Adrenal gland (tissue), 12 donors: ENCODE measurements around the gene WNT5B. TPM values are rescaled to one million over a fixed set of nuclear protein-coding genes. Genes with fewer than 3 reads are reported as not detected.

Experiments used
- DNase-seq, 7 donors: peaks; one replicate each; pipeline ENCODE4 v3.0.0-alpha.2; 2019 to 2020
- H3K27ac ChIP-seq, 5 donors: fragments of 200-600 bp; sonication (generic) in 4 of 5; 1 replicate in 3 of 5; 2 replicates in 2 of 5; pipeline versions ENCODE4 v1.5.1 to v1.8.0; 2016 to 2020; ENCODE audit warnings: mild to moderate bottlenecking in 1 of 5
- H3K27me3 ChIP-seq: fragments of 200-600 bp; 2 replicates; pipeline ENCODE4 v1.8.0; 2021
- H3K36me3 ChIP-seq, 2 donors: fragments of 200-600 bp; replicated peaks in 1 of 2; 1 replicate in 1 of 2; 2 replicates in 1 of 2; pipeline versions ENCODE4 v1.5.1 to v1.8.0; 2018 to 2022
- H3K4me1 ChIP-seq, 2 donors: fragments of 200-600 bp; replicated peaks in 1 of 2; 1 replicate in 1 of 2; 2 replicates in 1 of 2; pipeline versions ENCODE4 v1.5.1 to v1.8.0; 2018 to 2021
- H3K4me3 ChIP-seq, 4 donors: fragments of 200-600 bp; sonication (generic) in 3 of 4; one replicate each; pipeline ENCODE4 v1.5.1; 2016 to 2018
- H3K9me3 ChIP-seq, 3 donors: fragments of 200-600 bp; sonication (generic) in 1 of 3; replicated peaks in 1 of 3; 1 replicate in 2 of 3; 2 replicates in 1 of 3; pipeline versions ENCODE4 v1.5.1 to v1.8.0; 2016 to 2021
- POLR2A ChIP-seq, 2 donors: fragments of 450-650 bp; IDR thresholded peaks; one replicate each; pipeline ENCODE4 v1.6.1; 2017; ENCODE audit warnings: antibody characterized with exemption in 2 of 2, mild to moderate bottlenecking in 2 of 2, moderate library complexity in 1 of 2
- WGBS, 4 donors: extraction: QIAGEN DNeasy Blood & Tissue Kit in 2 of 4; methylation state at CpG; one replicate each; pipeline versions ENCODE4 v1.1.5 to v1.1.7; 2013 to 2017; 5-methylcytosine and 5-hydroxymethylcytosine counted together
- intact Hi-C, 2 donors: fragments of 100-400 bp; cut with DNase I; formaldehyde crosslinking; loops; one replicate each; pipeline versions ENCODE4 v1.14.1 to v1.15.0; 2022 to 2023
- polyA plus RNA-seq, 3 donors: library from polyadenylated mRNA; stranded (reverse); fragments of 200-250 nt in 2 of 3; fragments of 350-450 nt in 1 of 3; fragmentation: Illumina TruSeq in 1 of 3; extraction: RNeasy Lipid Tissue Mini Kit (QIAGEN cat#74804) in 1 of 3; gene quantifications; one replicate each; pipeline ENCODE4 v1.2.3, GENCODE V29; 2013 to 2014
- total RNA-seq, 9 donors: library from RNA; depleted of rRNA in 4 of 9; stranded (reverse); fragments of >200 nt in 4 of 9; fragments of 120-200 nt in 1 of 9; fragmentation: NEBNext Ultra II Directional in 1 of 9; extraction: Animal tissue kit (Norgen Biotek cat#: 25700) in 1 of 9; gene quantifications; one replicate each; pipeline versions ENCODE4 v1.1.0 to v1.2.4, GENCODE V29; 2013 to 2023
- TF ChIP-seq, protein P1 (sequence below), 6 experiments: fragments of 450-650 bp in 4 of 6; fragments of 200-600 bp in 2 of 6; sonication (generic) in 1 of 6; IDR thresholded peaks; 1 replicate in 5 of 6; 2 replicates in 1 of 6; pipeline versions ENCODE4 v1.5.1 to v1.8.0; 2016 to 2021; ENCODE audit warnings: antibody characterized with exemption in 6 of 6, mild to moderate bottlenecking in 2 of 6, moderate library complexity in 1 of 6
- donor health status: healthy with polysubstance abuse.
- donor health status: Bipolar disorder and iron deficiency.
- donor health status: DM: yes; HTN: yes; CAD: no.
- donor health status: DM: no; HTN: no; CAD: no.
- donor health status: DM: no; HTN: no; CAD: no.
- donor health status: DM: yes; HTN: yes; CAD: no.

Gene WNT5B
- total and polyA plus RNA-seq, 12 donors: 0.44 to 11.1 (median 1.6) TPM

DNA sequence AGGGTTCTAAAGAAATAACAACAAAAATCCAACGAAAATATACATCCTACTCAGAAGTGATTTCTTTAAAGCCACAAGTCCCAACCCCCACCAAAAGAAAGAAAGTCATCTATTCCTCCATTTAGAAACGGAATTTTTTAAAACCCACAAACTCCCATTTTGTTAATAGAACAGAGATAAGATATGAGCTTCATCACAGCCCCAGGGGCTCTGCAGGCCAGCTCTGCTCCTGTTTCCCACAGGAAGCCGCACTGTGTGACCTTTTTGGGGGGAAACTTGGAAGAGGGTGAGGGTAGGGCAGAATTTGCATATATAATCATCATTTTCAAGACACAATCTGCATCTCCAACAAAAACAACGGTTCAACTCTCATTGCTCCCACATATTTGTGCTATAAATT, 37.5 kb upstream of the WNT5B start:
- peaks cover 36 to 62% of the 10 kb centered on the region in 2 donors for H3K4me1 ChIP-seq
- 17 to 27% (median 19%) methylated on average over 4 of the region's 4 CpGs for WGBS, 4 donors
- peak overlapping the region in 1 of 5 donors; percentile 98 for H3K27ac ChIP-seq
- no peaks in the 10 kb centered on the region for H3K36me3 ChIP-seq
- intact Hi-C loops: no loop called here
- H3K27me3 ChIP-seq: no peaks in the 10 kb centered on the region
- no peak for TF ChIP-seq POLR2A (IDR thresholded peaks at IDR 0.05)
- TF ChIP-seq, protein P1, sequence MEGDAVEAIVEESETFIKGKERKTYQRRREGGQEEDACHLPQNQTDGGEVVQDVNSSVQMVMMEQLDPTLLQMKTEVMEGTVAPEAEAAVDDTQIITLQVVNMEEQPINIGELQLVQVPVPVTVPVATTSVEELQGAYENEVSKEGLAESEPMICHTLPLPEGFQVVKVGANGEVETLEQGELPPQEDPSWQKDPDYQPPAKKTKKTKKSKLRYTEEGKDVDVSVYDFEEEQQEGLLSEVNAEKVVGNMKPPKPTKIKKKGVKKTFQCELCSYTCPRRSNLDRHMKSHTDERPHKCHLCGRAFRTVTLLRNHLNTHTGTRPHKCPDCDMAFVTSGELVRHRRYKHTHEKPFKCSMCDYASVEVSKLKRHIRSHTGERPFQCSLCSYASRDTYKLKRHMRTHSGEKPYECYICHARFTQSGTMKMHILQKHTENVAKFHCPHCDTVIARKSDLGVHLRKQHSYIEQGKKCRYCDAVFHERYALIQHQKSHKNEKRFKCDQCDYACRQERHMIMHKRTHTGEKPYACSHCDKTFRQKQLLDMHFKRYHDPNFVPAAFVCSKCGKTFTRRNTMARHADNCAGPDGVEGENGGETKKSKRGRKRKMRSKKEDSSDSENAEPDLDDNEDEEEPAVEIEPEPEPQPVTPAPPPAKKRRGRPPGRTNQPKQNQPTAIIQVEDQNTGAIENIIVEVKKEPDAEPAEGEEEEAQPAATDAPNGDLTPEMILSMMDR (IDR thresholded peaks at IDR 0.05): no peak
- peak overlapping the region in 1 of 4 donors; percentile 83 for H3K4me3 ChIP-seq
- H3K9me3 ChIP-seq: no peaks in the 10 kb centered on the region
- DNase-seq: no peak

DNA sequence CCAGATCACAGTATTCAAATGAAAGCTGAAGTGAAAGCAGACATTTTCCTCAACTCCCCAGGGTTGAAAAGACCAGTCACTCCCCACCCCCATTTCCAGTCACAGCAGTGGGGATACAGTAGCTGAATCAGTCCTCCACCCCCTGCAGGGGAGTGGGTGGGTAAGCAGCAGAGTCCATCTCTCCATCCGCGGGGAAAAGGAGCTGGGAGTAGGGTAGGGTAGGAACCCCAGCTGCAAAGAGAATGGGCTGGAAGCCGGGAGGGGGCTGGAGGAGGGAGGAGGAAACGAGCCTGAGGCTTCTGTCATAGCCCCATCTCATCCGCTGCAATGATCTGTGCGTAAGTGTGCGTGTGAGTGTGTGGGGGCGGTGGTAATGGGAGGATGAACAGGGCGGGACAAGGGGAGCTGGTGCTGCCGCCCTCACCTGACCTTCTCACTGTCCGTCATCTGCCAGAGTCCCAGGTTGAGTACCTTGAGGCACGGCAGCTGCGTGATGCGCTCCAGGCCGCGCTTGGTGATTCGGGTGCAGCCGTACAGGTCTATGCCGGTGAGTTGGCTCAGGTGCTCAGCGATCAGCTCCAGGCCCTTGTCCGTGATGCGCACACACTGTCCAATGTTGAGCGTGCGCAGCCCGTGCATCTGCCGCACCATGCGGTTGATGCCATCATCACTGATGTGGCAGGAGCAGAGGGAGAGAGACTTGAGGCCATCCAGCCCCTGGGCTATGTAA, 36.4 kb upstream of the WNT5B start:
- no peak for TF ChIP-seq POLR2A (IDR thresholded peaks at IDR 0.05)
- TF ChIP-seq, protein P1 (IDR thresholded peaks at IDR 0.05): no peak
- peak overlapping the region in 3 of 5 donors; percentile 12 to 98 (median 98) for H3K27ac ChIP-seq
- H3K36me3 ChIP-seq: no peaks in the 10 kb centered on the region
- no peaks in the 10 kb centered on the region for H3K9me3 ChIP-seq
- peak in 5 of 7 donors; percentile 36 to 83 (median 45) for DNase-seq
- 10 to 22% (median 16%) methylated on average over 10 to 27 of the region's 27 CpGs for WGBS, 4 donors
- peaks cover 36 to 62% of the 10 kb centered on the region in 2 donors for H3K4me1 ChIP-seq
- no peaks in the 10 kb centered on the region for H3K27me3 ChIP-seq
- intact Hi-C loops: no loop called here
- peak overlapping the region in 2 of 4 donors; percentile 57 to 83 for H3K4me3 ChIP-seq

DNA sequence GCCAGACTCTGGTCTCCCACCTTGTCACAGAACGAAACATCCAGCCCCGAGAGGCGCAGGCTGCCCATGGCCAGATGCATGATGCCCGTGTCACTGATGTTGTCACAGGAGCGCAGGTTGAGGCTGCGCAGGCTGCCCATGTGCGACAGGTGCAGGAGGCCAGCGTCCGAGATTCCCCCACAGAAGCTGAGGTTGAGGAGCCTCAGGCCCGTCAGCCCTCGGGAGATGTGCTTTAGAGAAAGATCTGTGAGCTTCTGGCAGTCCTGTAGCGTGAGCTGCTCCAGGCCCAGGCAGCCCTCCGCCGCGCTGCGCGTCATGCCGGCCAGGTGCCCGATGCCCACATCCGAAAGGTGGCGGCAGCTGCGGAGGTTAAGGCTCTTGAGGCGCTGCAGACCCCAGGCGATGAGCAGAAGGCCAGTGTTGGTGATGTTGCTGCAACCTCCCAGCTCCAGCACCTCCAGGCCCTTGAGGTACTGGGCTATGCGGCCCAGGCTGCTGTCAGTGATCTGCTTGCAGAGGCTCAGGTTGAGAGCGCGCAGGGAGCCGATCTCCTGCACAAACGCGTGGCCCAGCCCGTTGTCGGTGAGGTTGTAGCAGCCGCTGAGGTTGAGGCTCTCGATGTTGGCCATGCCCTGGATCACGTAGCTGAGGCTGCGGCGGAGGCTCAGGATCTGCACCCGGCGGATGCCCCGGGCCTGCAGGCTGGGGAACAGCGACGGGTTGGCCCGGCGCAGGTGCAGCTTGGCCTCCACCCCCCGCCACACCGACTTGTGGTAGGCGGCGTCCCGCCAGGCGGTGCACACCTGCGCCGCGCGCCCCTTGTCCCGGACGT, 35.6 kb upstream of the WNT5B start:
- no peaks in the 10 kb centered on the region for H3K36me3 ChIP-seq
- intact Hi-C loops: no loop called here
- no peaks in the 10 kb centered on the region for H3K9me3 ChIP-seq
- no peak for TF ChIP-seq POLR2A (IDR thresholded peaks at IDR 0.05)
- TF ChIP-seq, protein P1 (IDR thresholded peaks at IDR 0.05): no peak
- no peaks in the 10 kb centered on the region for H3K27me3 ChIP-seq
- peak overlapping the region in 4 of 5 donors; percentile 58 to 98 (median 81) for H3K27ac ChIP-seq
- H3K4me1 ChIP-seq: peaks cover 36 to 57% of the 10 kb centered on the region in 2 donors
- peak; percentile 31 to 71 (median 54) for DNase-seq
- WGBS, 4 donors: 10 to 100% (median 12%) methylated on average over 2 to 56 of the region's 56 CpGs
- H3K4me3 ChIP-seq: peak overlapping the region; percentile 57 to 83 (median 78)

DNA sequence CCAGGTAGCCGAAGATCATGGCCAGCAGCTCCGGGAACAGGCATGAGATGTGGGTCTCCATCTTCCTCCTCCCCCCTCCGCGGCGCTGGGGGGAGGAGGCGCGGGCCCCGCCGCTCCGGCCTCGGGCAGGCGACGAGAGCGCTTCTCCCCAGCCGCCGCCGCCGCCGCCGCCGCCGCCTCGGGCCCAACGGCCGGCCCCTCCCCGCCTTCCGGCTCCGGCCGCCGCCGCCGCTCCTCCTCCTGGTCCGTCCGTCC, 35.1 kb upstream of the WNT5B start:
- peak overlapping the region; percentile 57 to 83 (median 78) for H3K4me3 ChIP-seq
- WGBS, 4 donors: 0% methylated on average over 2 to 34 of the region's 34 CpGs
- peaks cover 36 to 54% of the 10 kb centered on the region in 2 donors for H3K4me1 ChIP-seq
- H3K27me3 ChIP-seq: no peaks in the 10 kb centered on the region
- no peaks in the 10 kb centered on the region for H3K9me3 ChIP-seq
- no peaks in the 10 kb centered on the region for H3K36me3 ChIP-seq
- intact Hi-C loops: no loop called here
- DNase-seq: peak in 3 of 7 donors; percentile 62 to 70 (median 66)
- TF ChIP-seq, protein P1 (IDR thresholded peaks at IDR 0.05): no peak
- no peak for TF ChIP-seq POLR2A (IDR thresholded peaks at IDR 0.05)
- peak overlapping the region in 4 of 5 donors; percentile 58 to 98 (median 81) for H3K27ac ChIP-seq
